HK-2 (cell line): ENCODE measurements around the gene FAT1.

Experiments used
- DNase-seq: peaks from one replicate; pipeline ENCODE4 v3.0.0-alpha.2; 2018; ENCODE audit not compliant: unreplicated experiment

FAT1 gene

GRCh38 chr4:186749611-186750281 lies 26.1 kb upstream of the FAT1 start:
- DNase-seq, result no peak

GRCh38 chr4:186746581-186746980 lies 22.9 kb upstream of the FAT1 start:
- DNase-seq, result no peak

GRCh38 chr4:186743261-186743660 lies 19.6 kb upstream of the FAT1 start:
- no peak for DNase-seq

- no peak for DNase-seq
Measured at GRCh38 chr4:186740822-186741221, 17.2 kb upstream of the FAT1 start.

- no peak for DNase-seq
Measured at GRCh38 chr4:186739802-186740434, 16.3 kb upstream of the FAT1 start.

- no peak for DNase-seq
Measured at GRCh38 chr4:186739317-186739716, 15.7 kb upstream of the FAT1 start.

GRCh38 chr4:186738421-186738820 lies 14.8 kb upstream of the FAT1 start:
- DNase-seq, result no peak

GRCh38 chr4:186737427-186737826 lies 13.8 kb upstream of the FAT1 start:
- no peak for DNase-seq

- DNase-seq, result no peak
Measured at GRCh38 chr4:186736466-186736865, 12.8 kb upstream of the FAT1 start.

GRCh38 chr4:186734251-186734650 lies 10.6 kb upstream of the FAT1 start:
- DNase-seq, result no peak

GRCh38 chr4:186733778-186734177 lies 10.1 kb upstream of the FAT1 start:
- DNase-seq, result no peak

GRCh38 chr4:186730621-186731020 lies 7.0 kb upstream of the FAT1 start:
- DNase-seq, result no peak

- no peak for DNase-seq
Measured at GRCh38 chr4:186729856-186730255, 6.2 kb upstream of the FAT1 start.

GRCh38 chr4:186728631-186729271 lies 5.1 kb upstream of the FAT1 start:
- no peak for DNase-seq

- no peak for DNase-seq
Measured at GRCh38 chr4:186727977-186728519, 4.4 kb upstream of the FAT1 start.

GRCh38 chr4:186727169-186727976 lies 3.7 kb upstream of the FAT1 start:
- DNase-seq, result no peak

- peak; percentile 80 for DNase-seq
Measured at GRCh38 chr4:186726426-186727168, 2.9 kb upstream of the FAT1 start.

- peak; percentile 78 for DNase-seq
Measured at GRCh38 chr4:186725469-186726425, 2.1 kb upstream of the FAT1 start.

GRCh38 chr4:186724864-186725468 lies 1.3 kb upstream of the FAT1 start:
- DNase-seq, result peak; percentile 47
